Panc1 (cell line): Measurements from ENCODE around the gene LGALSL. TPM values are rescaled to one million over a fixed set of nuclear protein-coding genes. Genes with fewer than 3 reads are reported as not detected.

Source experiments
- ATAC-seq: fragments of 200-7000 bp; cut with Tn5 transposase; 2 replicates; pipeline ENCODE4 v1.9.1; 2020; ENCODE audit warnings: mild to moderate bottlenecking, moderate library complexity
- BruUV-seq: library from RNA; stranded (reverse); fragments of 400-500 nt; replicated peaks from 2 replicates; lab custom pipeline; 2021; lab: Mats Ljungman, UMichigan
- CTCF ChIA-PET: fragments of 300-600 bp; sonication (Branson Sonifier 250); formaldehyde crosslinking; loops from one replicate; lab custom pipeline; 2022; ENCODE audit warnings: antibody characterized with exemption; lab: Charles Lee
- POLR2A ChIA-PET: fragments of 300-600 bp; sonication (Branson Sonifier 250); formaldehyde crosslinking; loops from one replicate; lab custom pipeline; 2022; ENCODE audit warnings: antibody characterized with exemption; lab: Charles Lee
- DNase-seq: peaks from one replicate; pipeline ENCODE4 v3.0.0-alpha.2; 2010; ENCODE audit warnings: low read depth, low spot score
- H3K27ac ChIP-seq: 2 replicates; pipeline ENCODE4 v1.5.1; 2011; ENCODE audit warnings: mild to moderate bottlenecking, low read length, inconsistent platforms
- H3K27me3 ChIP-seq: fragments of 200-500 bp; sonication (Bioruptor generic); 2 replicates; pipeline ENCODE4 v1.6.0; 2014; ENCODE audit warnings: low read length, inconsistent platforms; ENCODE audit not compliant: control insufficient read depth, insufficient read depth
- H3K36me3 ChIP-seq: fragments of 200-500 bp; sonication (Bioruptor generic); 2 replicates; pipeline ENCODE4 v1.5.1; 2014; ENCODE audit warnings: inconsistent platforms, mild to moderate bottlenecking, low read length, moderate library complexity; ENCODE audit not compliant: control insufficient read depth, insufficient read depth
- H3K4me1 ChIP-seq: 2 replicates; pipeline ENCODE4 v1.5.1; 2011; ENCODE audit warnings: inconsistent platforms, mild to moderate bottlenecking, low read length, moderate library complexity; ENCODE audit not compliant: control insufficient read depth, insufficient read depth
- H3K4me3 ChIP-seq, 2 experiments: 2 replicates each; pipeline ENCODE4 v1.5.1; 2011 to 2012; ENCODE audit warnings: low read depth in 2 of 2, low read length in 2 of 2, mild to moderate bottlenecking in 2 of 2, inconsistent platforms in 1 of 2, moderate library complexity in 1 of 2
- H3K9me3 ChIP-seq: fragments of 200-500 bp; sonication (Bioruptor generic); 2 replicates; pipeline ENCODE4 v1.5.1; 2014; ENCODE audit warnings: low read depth, mild to moderate bottlenecking, inconsistent platforms, low read length, moderate library complexity; ENCODE audit not compliant: control insufficient read depth, insufficient read depth
- CTCF ChIP-seq: fragments of 450-650 bp; IDR thresholded peaks from 2 replicates; pipeline ENCODE4 v1.5.1; 2017; ENCODE audit warnings: mild to moderate bottlenecking
- POLR2AphosphoS5 ChIP-seq: IDR thresholded peaks from 2 replicates; pipeline ENCODE4 v1.6.1; 2012; ENCODE audit warnings: mild to moderate bottlenecking, low read depth, low read length, moderate library complexity
- REST ChIP-seq, 2 experiments: IDR thresholded peaks; 2 replicates each; pipeline ENCODE4 v1.6.1; 2011 to 2012; ENCODE audit warnings: low read depth in 2 of 2, control low read depth in 1 of 2, low read length in 1 of 2, mild to moderate bottlenecking in 1 of 2, moderate library complexity in 1 of 2; ENCODE audit not compliant: insufficient read depth in 1 of 2
- SIN3A ChIP-seq: IDR thresholded peaks from 2 replicates; pipeline ENCODE4 v1.6.1; 2012; ENCODE audit warnings: low read depth, mild to moderate bottlenecking, low read length, moderate library complexity, borderline replicate concordance; ENCODE audit not compliant: insufficient read depth
- TCF7L2 ChIP-seq: IDR thresholded peaks from 2 replicates; pipeline ENCODE4 v1.6.1; 2011; ENCODE audit warnings: mild to moderate bottlenecking, low read depth, low read length, inconsistent platforms
- in situ Hi-C: cut with HindIII; loops from 2 replicates; pipeline ENCODE4 v1.10.0; 2016; ENCODE audit warnings: low sequenced_read_pairs, low pct_unique_long_range_greater_than_20kb
- intact Hi-C: fragments of 100-400 bp; cut with micrococcal nuclease; formaldehyde crosslinking; loops from one replicate; pipeline ENCODE4 v1.10.0; 2022; ENCODE audit not compliant: unreplicated experiment
- total RNA-seq: library from RNA; stranded (reverse); gene quantifications from one replicate; pipeline ENCODE4 v1.2.1, GENCODE V29; 2021; ENCODE audit not compliant: unreplicated experiment

The LGALSL gene
- total RNA-seq, 1 experiment from 2014 or later = 5.3 TPM

GRCh38 chr2:64477979-64478378, 24.0 kb downstream of the LGALSL start:
- Histone ChIP-seq H3K36me3 (no peaks in the 10 kb centered on the region), H3K27ac (no peak overlapping the region), H3K4me1 (no peaks in the 10 kb centered on the region), H3K9me3 (no peaks in the 10 kb centered on the region), H3K27me3 (peaks cover 6% of the 10 kb centered on the region; the same call in 1 of the 2 replicates), H3K4me3 (no peak overlapping the region)
- ChIA-PET POLR2A (no interaction called here), CTCF (no interaction called here)
- no TSS peak for BruUV-seq
- TF ChIP-seq TCF7L2 = no peak
- ATAC-seq (no peak), DNase-seq (no peak)
- in situ Hi-C loops = no loop called here
- intact Hi-C loops = no loop called here

- H3K27ac ChIP-seq = no peak overlapping the region
- TF ChIP-seq CTCF = no peak
- TF ChIP-seq POLR2AphosphoS5 = no peak
- no peak for TF ChIP-seq REST (IDR thresholded peaks at IDR 0.05; ENCODE audit: insufficient read depth in 1 of 2, low read depth in 2 of 2, low read length in 1 of 2)
- no peak for TF ChIP-seq SIN3A
- TF ChIP-seq TCF7L2 = no peak
- POLR2A ChIA-PET = no interaction called here
- DNase-seq (no peak), ATAC-seq (no peak)
- no peak overlapping the region for H3K4me3 ChIP-seq
- no peaks in the 10 kb centered on the region for H3K36me3 ChIP-seq
- H3K4me1 ChIP-seq = no peaks in the 10 kb centered on the region
- no peaks in the 10 kb centered on the region for H3K9me3 ChIP-seq
- in situ Hi-C loops = no loop called here
- intact Hi-C loops = no loop called here
- no TSS peak for BruUV-seq
- peaks cover 10% of the 10 kb centered on the region; the same call in 1 of the 2 replicates for H3K27me3 ChIP-seq
- CTCF ChIA-PET = no interaction called here
Observed at GRCh38 chr2:64478502-64479230, 24.7 kb downstream of the LGALSL start.
